A549 (cell line): ENCODE measurements around the gene HTT-AS. TPM values are rescaled to one million over a fixed set of nuclear protein-coding genes. Genes with fewer than 3 reads are reported as not detected.

Source experiments
- ATAC-seq, 2 experiments: fragments of 200-7000 bp in 1 of 2; fragments of >200 bp in 1 of 2; cut with Nextera tagmentation in 1 of 2; cut with Tn5 transposase in 1 of 2; 3 replicates each; pipeline versions ENCODE4 v1.8.0 to v1.9.1; 2018 to 2020; ENCODE audit warnings: mild to moderate bottlenecking in 1 of 2, moderate library complexity in 1 of 2
- CTCF ChIA-PET: fragments of 300-600 bp; sonication (Branson Sonifier 250); formaldehyde crosslinking; extraction: SDS; loops from one replicate; lab custom pipeline; 2021; ENCODE audit warnings: antibody characterized with exemption, inconsistent platforms; lab: Yijun Ruan, JAX
- POLR2A ChIA-PET: fragments of 350-600 bp; formaldehyde crosslinking; extraction: SDS; loops from one replicate; lab custom pipeline; 2021; ENCODE audit warnings: antibody characterized with exemption, inconsistent platforms; lab: Yijun Ruan, JAX
- DNase-seq, 2 experiments: peaks; one replicate each; pipeline versions ENCODE4 v3.0.0 to v3.0.0-alpha.2; 2011 to 2016; ENCODE audit warnings: low read depth in 1 of 2, low spot score in 1 of 2
- FAIRE-seq: peaks from 2 replicates; lab custom pipeline; 2011; peaks lifted over from hg19 to GRCh38; lab: Jason Lieb, UNC
- H3K27ac ChIP-seq, 2 experiments: fragments of >200 bp; sonication (Bioruptor Twin); formaldehyde crosslinking; 3 replicates each; pipeline ENCODE4 v1.5.1; 2016 to 2017
- H3K4me1 ChIP-seq: fragments of >200 bp; sonication (Bioruptor Twin); formaldehyde crosslinking; 3 replicates; pipeline ENCODE4 v1.6.1; 2016
- H3K4me2 ChIP-seq: fragments of >200 bp; sonication (Bioruptor Twin); formaldehyde crosslinking; 3 replicates; pipeline ENCODE4 v1.6.1; 2016
- H3K4me3 ChIP-seq: fragments of >200 bp; sonication (Bioruptor Twin); formaldehyde crosslinking; 3 replicates; pipeline ENCODE4 v1.5.1; 2016
- H3K9me3 ChIP-seq: fragments of >200 bp; sonication (Bioruptor Twin); formaldehyde crosslinking; 3 replicates; pipeline ENCODE4 v1.6.1; 2016
- CBX2 ChIP-seq: fragments of 200-600 bp; sonication (generic); IDR thresholded peaks from 2 replicates; pipeline ENCODE4 v1.6.1; 2016; ENCODE audit warnings: low read depth, mild to moderate bottlenecking, borderline replicate concordance
- CBX8 ChIP-seq: fragments of 200-600 bp; sonication (generic); IDR thresholded peaks from 2 replicates; pipeline ENCODE4 v1.6.1; 2016
- CEBPB ChIP-seq, 2 experiments: fragments of >200 bp in 1 of 2; sonication (Bioruptor Twin) in 1 of 2; formaldehyde crosslinking in 1 of 2; IDR thresholded peaks; 2 replicates each; pipeline ENCODE4 v1.6.1; 2012 to 2016
- EHMT2 ChIP-seq: fragments of 200-600 bp; sonication (generic); IDR thresholded peaks from 2 replicates; pipeline ENCODE4 v1.6.1; 2016; ENCODE audit warnings: antibody characterized with exemption, low read depth, mild to moderate bottlenecking, moderate library complexity
- FOSB ChIP-seq: fragments of 250-450 bp; sonication (Bioruptor Pico); IDR thresholded peaks from 2 replicates; pipeline ENCODE4 v1.5.0; 2020; ENCODE audit warnings: mild to moderate bottlenecking, moderate library complexity
- FOSL2 ChIP-seq, 2 experiments: fragments of 450-650 bp in 1 of 2; fragments of >200 bp in 1 of 2; sonication (Bioruptor Twin) in 1 of 2; formaldehyde crosslinking; IDR thresholded peaks; 2 replicates each; pipeline versions ENCODE4 v1.5.0 to v1.6.1; 2016 to 2020; ENCODE audit warnings: mild to moderate bottlenecking in 1 of 2, moderate library complexity in 1 of 2
- FOXS1 ChIP-seq: fragments of 250-450 bp; sonication (Bioruptor Pico); IDR thresholded peaks from 2 replicates; pipeline ENCODE4 v1.5.0; 2020; ENCODE audit warnings: mild to moderate bottlenecking, moderate library complexity
- HMGXB4 ChIP-seq: fragments of 250-450 bp; sonication (Bioruptor Pico); IDR thresholded peaks from 2 replicates; pipeline ENCODE4 v1.5.0; 2021; ENCODE audit warnings: mild to moderate bottlenecking, moderate library complexity, borderline replicate concordance
- HOXB13 ChIP-seq: fragments of 250-450 bp; sonication (Bioruptor Pico); IDR thresholded peaks from 2 replicates; pipeline ENCODE4 v1.5.0; 2020; ENCODE audit warnings: low read depth, mild to moderate bottlenecking, moderate library complexity
- MAFK ChIP-seq: fragments of 450-650 bp; IDR thresholded peaks from 2 replicates; pipeline ENCODE4 v1.6.1; 2014; ENCODE audit not compliant: partially characterized antibody
- MYC ChIP-seq: IDR thresholded peaks from 2 replicates; pipeline ENCODE4 v1.6.1; 2012; ENCODE audit warnings: mild to moderate bottlenecking, inconsistent platforms, low read length, improper control_type of control experiment, borderline replicate concordance
- PBX3 ChIP-seq: IDR thresholded peaks from 2 replicates; pipeline ENCODE4 v1.6.1; 2012
- POLR2A ChIP-seq: IDR thresholded peaks from 2 replicates; pipeline ENCODE4 v1.6.1; 2012; ENCODE audit warnings: mild to moderate bottlenecking, low read length
- POLR2AphosphoS2 ChIP-seq: conservative IDR thresholded peaks from 2 replicates; pipeline ENCODE4 v1.6.1; 2012; ENCODE audit warnings: low read length, improper control_type of control experiment, inconsistent platforms
- RCOR1 ChIP-seq: fragments of 150-350 bp; IDR thresholded peaks from 2 replicates; pipeline ENCODE4 v1.6.1; 2014; ENCODE audit warnings: antibody characterized with exemption, low read length, low read depth
- USF2 ChIP-seq: fragments of 450-650 bp; IDR thresholded peaks from 2 replicates; pipeline ENCODE4 v1.6.1; 2014; ENCODE audit warnings: antibody characterized with exemption
- ZNF302 ChIP-seq: fragments of 250-450 bp; sonication (Bioruptor Pico); IDR thresholded peaks from 2 replicates; pipeline ENCODE4 v1.9.0; 2021; ENCODE audit warnings: inconsistent platforms, mild to moderate bottlenecking, moderate library complexity
- WGBS: methylation state at CpG from one replicate; pipeline ENCODE4 v1.1.6; 2017; ENCODE audit errors: missing lambda C conversion rate; 5-methylcytosine and 5-hydroxymethylcytosine counted together
- polyA plus RNA-seq, 4 experiments: library from polyadenylated mRNA; depleted of rRNA in 3 of 4; stranded (reverse); fragments of >200 nt; fragmentation: RNase III in 1 of 4; extraction: RNeasy Plus Mini Kit Qiagen cat#74134 plus additional on column Dnase treatment in 1 of 4; gene quantifications; 2 replicates in 3 of 4; 3 replicates in 1 of 4; pipeline ENCODE4 v1.2.3, GENCODE V29; 2011 to 2017

Gene HTT-AS
- polyA plus RNA-seq, 2 of the 4 experiments (the other 2 are of a cell fraction) = not detected

- ATAC-seq (no peak), DNase-seq (no peak), FAIRE-seq (no peak)
- Histone ChIP-seq H3K4me3 (no peak overlapping the region), H3K4me1 (no peaks in the 10 kb centered on the region), H3K9me3 (no peaks in the 10 kb centered on the region), H3K27ac (no peak overlapping the region), H3K4me2 (no peak overlapping the region)
- TF ChIP-seq EHMT2 (no peak), RCOR1 (no peak), CEBPB (IDR thresholded peaks at IDR 0.05) (no peak), PBX3 (no peak), POLR2AphosphoS2 (no peak), HMGXB4 (no peak), FOSB (CRISPR knock-in tag) (no peak), POLR2A (no peak), CBX8 (no peak), MYC (no peak), FOSL2 (IDR thresholded peaks at IDR 0.05) (no peak), FOSL2 (CRISPR knock-in tag; IDR thresholded peaks at IDR 0.05) (no peak), FOXS1 (CRISPR knock-in tag) (no peak), HOXB13 (CRISPR knock-in tag) (no peak)
- 47% methylated on average over 7 of the region's 7 CpGs for WGBS
- POLR2A ChIA-PET = no interaction called here
- CTCF ChIA-PET = interaction anchor here (1.0 to 1.9 kb wide), 7 partner anchors 8 to 68 kb away, joined by 3 to 10 read pairs (median 3); no protein-coding TSS in a partner anchor
These were observed 28.2 kb downstream of the HTT-AS start for GRCh38 chr4:3046162-3046561.

GRCh38 chr4:3044870-3045819 lies 29.2 kb downstream of the HTT-AS start:
- TF ChIP-seq MAFK (peak; percentile 42), ZNF302 (CRISPR knock-in tag) (no peak), USF2 (0 out of 2 replicates have a peak, but pooled peaks have one; percentile 22), CBX2 (no peak)
- no peak overlapping the region for H3K27ac ChIP-seq
- POLR2A ChIA-PET = no interaction called here
- no peaks in the 10 kb centered on the region for H3K4me1 ChIP-seq
- no peak overlapping the region for H3K4me2 ChIP-seq
- no peak for FAIRE-seq
- 68% methylated on average over 22 of the region's 22 CpGs for WGBS
- H3K9me3 ChIP-seq = no peaks in the 10 kb centered on the region
- ATAC-seq = peak; percentile 42 to 55; a peak in 4 of 6 replicates
- CTCF ChIA-PET = interaction anchor here (0.8 to 1.7 kb wide), 5 partner anchors 10 to 101 kb away, joined by 3 to 4 read pairs (median 3); no protein-coding TSS in a partner anchor
- no peak overlapping the region for H3K4me3 ChIP-seq
- peak in 1 of 2 experiments; percentile 48 for DNase-seq
